HepG2 (cell line): ENCODE measurements around the gene LITAF. TPM values are rescaled to one million over a fixed set of nuclear protein-coding genes. Genes with fewer than 3 reads are reported as not detected.

ENCODE experiments used
- EZH2 ChIP-seq: conservative IDR thresholded peaks from 2 replicates; pipeline ENCODE4 v1.6.1; 2012; ENCODE audit warnings: mild to moderate bottlenecking, low read depth, low read length, moderate library complexity
- MEIS2 ChIP-seq: sonication (generic); formaldehyde crosslinking; IDR thresholded peaks from 2 replicates; pipeline ENCODE4 v1.9.0; 2021; ENCODE audit warnings: mild to moderate bottlenecking, missing genetic modification reagents
- NR1H2 ChIP-seq: sonication (generic); formaldehyde crosslinking; IDR thresholded peaks from 2 replicates; pipeline ENCODE4 v1.8.1; 2022; ENCODE audit warnings: low read depth, missing genetic modification reagents, borderline replicate concordance
- RNF219 ChIP-seq: sonication (generic); formaldehyde crosslinking; IDR thresholded peaks from 2 replicates; pipeline ENCODE4 v1.5.0; 2020; ENCODE audit warnings: mild to moderate bottlenecking, missing genetic modification reagents
- TFE3 ChIP-seq: IDR thresholded peaks from 2 replicates; pipeline ENCODE4 v1.6.1; 2016
- ZNF18 ChIP-seq: sonication (generic); formaldehyde crosslinking; IDR thresholded peaks from 2 replicates; pipeline ENCODE4 v1.8.0; 2022; ENCODE audit warnings: mild to moderate bottlenecking, missing genetic modification reagents; ENCODE audit not compliant: insufficient replicate concordance
- ZNF274 ChIP-seq: sonication (generic); formaldehyde crosslinking; IDR thresholded peaks from 2 replicates; pipeline ENCODE4 v1.5.1; 2020; ENCODE audit warnings: mild to moderate bottlenecking, missing genetic modification reagents
- ZNF296 ChIP-seq: sonication (generic); formaldehyde crosslinking; conservative IDR thresholded peaks from 2 replicates; pipeline ENCODE4 v1.5.0; 2020; ENCODE audit warnings: mild to moderate bottlenecking, missing genetic modification reagents
- ZNF598 ChIP-seq: sonication (generic); formaldehyde crosslinking; IDR thresholded peaks from 2 replicates; pipeline ENCODE4 v1.5.1; 2020; ENCODE audit warnings: mild to moderate bottlenecking, missing genetic modification reagents, borderline replicate concordance
- ZNF687 ChIP-seq: sonication (generic); formaldehyde crosslinking; IDR thresholded peaks from 2 replicates; pipeline ENCODE4 v1.5.1; 2020; ENCODE audit warnings: mild to moderate bottlenecking, missing genetic modification reagents, moderate library complexity
- ZNF710 ChIP-seq: sonication (generic); formaldehyde crosslinking; IDR thresholded peaks from 2 replicates; pipeline ENCODE4 v1.5.0; 2020; ENCODE audit warnings: mild to moderate bottlenecking, missing genetic modification reagents, borderline replicate concordance
- ZNF737 ChIP-seq: sonication (generic); formaldehyde crosslinking; IDR thresholded peaks from 2 replicates; pipeline ENCODE4 v1.5.0; 2020; ENCODE audit warnings: missing genetic modification reagents, mild to moderate bottlenecking, borderline replicate concordance
- ZNF773 ChIP-seq: sonication (generic); formaldehyde crosslinking; IDR thresholded peaks from 2 replicates; pipeline ENCODE4 v1.4.0; 2020; ENCODE audit warnings: missing genetic modification reagents, borderline replicate concordance
- polyA plus RNA-seq, 8 experiments: library from polyadenylated mRNA; depleted of rRNA in 3 of 8; stranded (reverse) in 7 of 8; unstranded in 1 of 8; fragments of >200 nt; fragmentation: Illumina TruSeq in 4 of 8; extraction: Trizol in 4 of 8; gene quantifications; 2 replicates each; pipeline versions ENCODE4 v1.2.1 to v1.2.3, GENCODE V29; 2011 to 2016; ENCODE audit warnings: low read depth in 4 of 8, missing spikeins in 1 of 8, mixed read lengths in 1 of 8; ENCODE audit not compliant: insufficient read depth in 1 of 8
- total RNA-seq, 5 experiments: library from RNA; depleted of rRNA; stranded (reverse); fragments of >200 nt; fragmentation: Illumina TruSeq; extraction: Trizol; gene quantifications; 2 replicates each; pipeline ENCODE4 v1.2.3, GENCODE V29; 2016; ENCODE audit warnings: low read depth in 1 of 5

LITAF gene
- total and polyA plus RNA-seq, 2 of the 13 experiments (the other 11 are each of a cell fraction or from before 2014, with no cell fraction given), result 80.1 to 141 TPM

- TF ChIP-seq ZNF274 (CRISPR knock-in tag) (no peak), ZNF687 (CRISPR knock-in tag) (peak; percentile 12; the same call in 1 of the 2 replicates), ZNF296 (peak; percentile 48; the same call in 1 of the 2 replicates), EZH2 (no peak), ZNF773 (CRISPR knock-in tag) (0 out of 2 replicates have a peak, but pooled peaks have one; percentile 17), RNF219 (CRISPR knock-in tag) (no peak), NR1H2 (CRISPR knock-in tag) (no peak), ZNF598 (CRISPR knock-in tag) (0 out of 2 replicates have a peak, but pooled peaks have one; percentile 6), ZNF18 (CRISPR knock-in tag) (peak; percentile 22), MEIS2 (CRISPR knock-in tag) (0 out of 2 replicates have a peak, but pooled peaks have one; percentile 10), TFE3 (CRISPR knock-in tag) (0 out of 2 replicates have a peak, but pooled peaks have one; percentile 10), ZNF737 (CRISPR knock-in tag) (0 out of 2 replicates have a peak, but pooled peaks have one; percentile 58), ZNF710 (CRISPR knock-in tag) (0 out of 2 replicates have a peak, but pooled peaks have one; percentile 14)
Measured at GRCh38 chr16:11587643-11588247, 1.0 kb upstream of the LITAF start (continued).
